22Rv1 (cell line): ENCODE results near the gene ABCF2.

Experiments
- H3K27ac ChIP-seq: fragments of 450-650 bp; 2 replicates; pipeline ENCODE4 v1.5.1; 2017
- ZFX ChIP-seq: fragments of 450-650 bp; IDR thresholded peaks from 2 replicates; pipeline ENCODE4 v1.6.1; 2017; ENCODE audit warnings: antibody characterized with exemption, borderline replicate concordance
- TF ChIP-seq, protein P1 (sequence below): fragments of 450-650 bp; IDR thresholded peaks from 2 replicates; pipeline ENCODE4 v1.5.1; 2017; ENCODE audit warnings: mild to moderate bottlenecking

ABCF2 gene

GRCh38 chr7:151212626-151213025 is 14.4 kb downstream of the ABCF2 start:
- H3K27ac ChIP-seq: no peak overlapping the region
- TF ChIP-seq, protein P1, sequence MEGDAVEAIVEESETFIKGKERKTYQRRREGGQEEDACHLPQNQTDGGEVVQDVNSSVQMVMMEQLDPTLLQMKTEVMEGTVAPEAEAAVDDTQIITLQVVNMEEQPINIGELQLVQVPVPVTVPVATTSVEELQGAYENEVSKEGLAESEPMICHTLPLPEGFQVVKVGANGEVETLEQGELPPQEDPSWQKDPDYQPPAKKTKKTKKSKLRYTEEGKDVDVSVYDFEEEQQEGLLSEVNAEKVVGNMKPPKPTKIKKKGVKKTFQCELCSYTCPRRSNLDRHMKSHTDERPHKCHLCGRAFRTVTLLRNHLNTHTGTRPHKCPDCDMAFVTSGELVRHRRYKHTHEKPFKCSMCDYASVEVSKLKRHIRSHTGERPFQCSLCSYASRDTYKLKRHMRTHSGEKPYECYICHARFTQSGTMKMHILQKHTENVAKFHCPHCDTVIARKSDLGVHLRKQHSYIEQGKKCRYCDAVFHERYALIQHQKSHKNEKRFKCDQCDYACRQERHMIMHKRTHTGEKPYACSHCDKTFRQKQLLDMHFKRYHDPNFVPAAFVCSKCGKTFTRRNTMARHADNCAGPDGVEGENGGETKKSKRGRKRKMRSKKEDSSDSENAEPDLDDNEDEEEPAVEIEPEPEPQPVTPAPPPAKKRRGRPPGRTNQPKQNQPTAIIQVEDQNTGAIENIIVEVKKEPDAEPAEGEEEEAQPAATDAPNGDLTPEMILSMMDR: no peak

GRCh38 chr7:151211155-151211772 is 15.7 kb downstream of the ABCF2 start:
- TF ChIP-seq ZFX: no peak
- TF ChIP-seq, protein P1: no peak
- no peak overlapping the region for H3K27ac ChIP-seq

DNA sequence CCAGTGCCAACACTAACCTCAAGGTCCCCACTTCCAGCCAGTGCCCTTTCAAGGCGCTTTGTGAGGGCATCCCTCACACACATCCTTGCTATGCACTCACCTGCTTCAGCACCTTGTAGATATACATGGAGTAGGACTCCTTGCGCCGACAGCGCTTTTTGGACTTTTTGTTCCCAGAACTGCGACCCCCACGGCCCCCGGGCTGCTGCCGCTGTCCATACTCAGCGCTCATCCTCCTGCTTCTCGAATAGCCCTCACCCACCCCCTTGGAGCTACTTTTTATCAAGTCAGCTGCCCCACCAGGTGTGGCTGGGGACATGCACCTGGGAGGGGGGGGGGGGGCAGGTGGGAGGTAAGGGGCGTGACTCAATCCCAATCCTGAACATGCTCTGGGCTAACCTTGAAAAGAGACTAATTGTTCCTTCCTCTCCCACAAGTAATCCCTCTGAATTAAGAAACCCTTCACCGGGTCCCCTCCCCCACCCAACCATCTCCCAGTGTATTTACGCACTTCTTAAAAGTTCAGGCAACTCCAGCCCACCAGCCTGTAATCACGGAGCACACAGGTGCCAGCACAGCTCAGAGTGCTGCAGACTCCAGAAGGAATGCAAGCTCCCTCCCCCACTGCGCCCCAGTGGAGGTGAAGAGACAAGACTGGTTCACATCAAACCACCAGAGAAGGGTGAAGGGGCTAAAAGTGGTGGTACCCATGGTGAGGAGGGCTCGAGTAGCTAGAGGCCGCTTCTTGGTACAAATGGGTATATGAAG is 16.7 kb downstream of the ABCF2 start, which contains the start of gene H2BK1:
Gene H2BK1, minus strand, starts transcription at position 402 of the 768 bp plus-strand sequence. Its CDS starts 170 bp downstream, at position 232.
- H3K27ac ChIP-seq: no peak within 1 kb of the TSS
- TF ChIP-seq, protein P1: no peak
- TF ChIP-seq ZFX: no peak

DNA sequence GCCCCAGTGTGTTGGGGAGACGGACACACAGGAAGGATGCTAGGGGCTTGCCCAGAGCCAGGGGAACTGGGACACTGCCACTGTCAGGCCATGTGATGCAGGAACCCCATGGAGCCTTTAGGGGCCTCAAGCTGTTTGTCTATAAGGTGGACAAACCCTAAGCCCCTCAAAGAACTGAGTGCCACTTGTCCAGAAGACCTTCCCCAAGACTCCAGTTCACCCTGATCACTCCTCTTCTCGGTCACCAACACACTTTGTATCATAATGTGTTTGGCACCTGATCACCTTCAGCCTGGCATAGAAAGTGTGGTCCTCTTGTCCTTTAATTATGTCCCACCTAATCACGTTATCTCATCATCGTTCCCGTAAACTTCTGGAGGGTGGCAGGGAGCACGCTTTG is 17.4 kb downstream of the ABCF2 start:
- no peak overlapping the region for H3K27ac ChIP-seq
- no peak for TF ChIP-seq ZFX
- TF ChIP-seq, protein P1: no peak

DNA sequence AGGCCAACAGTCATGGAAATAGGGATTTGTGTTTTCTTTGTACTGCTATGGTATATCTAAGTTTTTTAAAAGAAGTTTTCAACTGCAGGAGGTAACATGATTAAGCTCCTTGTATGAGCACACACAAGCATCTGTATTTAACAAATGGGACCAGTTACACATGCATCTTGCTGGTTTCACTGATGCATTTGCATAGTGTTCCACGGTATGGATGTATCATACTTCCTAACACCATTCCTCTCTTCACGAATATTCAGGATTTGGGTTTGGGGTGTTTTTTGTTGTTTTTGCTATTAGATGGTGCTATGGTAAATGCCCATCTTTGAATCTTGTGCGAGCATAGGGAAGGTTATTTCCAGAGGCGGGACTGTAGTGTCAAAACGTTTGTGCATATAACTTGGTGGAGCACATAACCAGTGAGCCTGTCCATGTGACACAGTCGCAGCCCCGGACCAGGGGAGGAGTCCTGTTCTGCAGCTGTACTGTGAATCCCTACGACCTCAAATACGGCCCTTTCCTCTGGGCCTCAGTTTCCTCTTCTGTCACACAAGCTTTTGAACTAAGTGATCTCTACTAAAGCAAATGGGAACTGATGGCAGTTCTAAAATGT is 18.6 kb downstream of the ABCF2 start:
- TF ChIP-seq, protein P1: no peak
- no peak for TF ChIP-seq ZFX
- H3K27ac ChIP-seq: no peak overlapping the region

GRCh38 chr7:151207804-151208203 is 19.2 kb downstream of the ABCF2 start:
- no peak overlapping the region for H3K27ac ChIP-seq
- TF ChIP-seq, protein P1: no peak
- TF ChIP-seq ZFX: no peak

DNA sequence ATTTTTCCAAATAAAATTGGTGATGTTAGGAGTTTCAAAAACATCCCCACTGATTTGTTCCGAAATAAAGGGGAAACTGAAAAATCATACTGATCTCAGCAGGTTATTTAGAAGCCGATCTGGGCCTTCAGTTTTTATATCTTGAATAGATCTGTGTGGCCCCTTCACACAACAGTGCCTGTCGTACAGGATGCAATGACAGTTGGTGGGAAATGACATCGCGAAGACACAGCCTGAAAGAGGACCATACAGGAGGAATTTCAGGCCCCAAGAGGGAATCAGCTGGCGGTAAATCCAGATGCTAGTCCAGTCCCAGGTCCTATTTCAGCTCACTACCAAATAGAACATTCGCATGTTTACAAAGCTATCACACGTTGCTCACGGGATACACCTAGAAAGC is 19.7 kb downstream of the ABCF2 start:
- TF ChIP-seq, protein P1: no peak
- TF ChIP-seq ZFX: no peak
- H3K27ac ChIP-seq: no peak overlapping the region
